ENCODE measurements around the gene TUBGCP2.

The TUBGCP2 gene

GRCh38 chr10:133308421-133309099 lies at the start of gene TUBGCP2, which contains the start of gene ZNF511:
Gene TUBGCP2 (minus strand): TSS chr10:133308872. CDS start chr10:133302941, 5,931 bp downstream.
Gene ZNF511 (plus strand): TSS chr10:133308914. CDS start chr10:133308944, 30 bp downstream.
- DNase-seq: peak; percentile 86

- DNase-seq: peak; percentile 70
Observed at GRCh38 chr10:133357285-133358161, 48.9 kb upstream of the TUBGCP2 start, which contains the start of gene FUOM. Gene FUOM (minus strand): TSS chr10:133358019. CDS start chr10:133358007, 12 bp downstream.

DNA sequence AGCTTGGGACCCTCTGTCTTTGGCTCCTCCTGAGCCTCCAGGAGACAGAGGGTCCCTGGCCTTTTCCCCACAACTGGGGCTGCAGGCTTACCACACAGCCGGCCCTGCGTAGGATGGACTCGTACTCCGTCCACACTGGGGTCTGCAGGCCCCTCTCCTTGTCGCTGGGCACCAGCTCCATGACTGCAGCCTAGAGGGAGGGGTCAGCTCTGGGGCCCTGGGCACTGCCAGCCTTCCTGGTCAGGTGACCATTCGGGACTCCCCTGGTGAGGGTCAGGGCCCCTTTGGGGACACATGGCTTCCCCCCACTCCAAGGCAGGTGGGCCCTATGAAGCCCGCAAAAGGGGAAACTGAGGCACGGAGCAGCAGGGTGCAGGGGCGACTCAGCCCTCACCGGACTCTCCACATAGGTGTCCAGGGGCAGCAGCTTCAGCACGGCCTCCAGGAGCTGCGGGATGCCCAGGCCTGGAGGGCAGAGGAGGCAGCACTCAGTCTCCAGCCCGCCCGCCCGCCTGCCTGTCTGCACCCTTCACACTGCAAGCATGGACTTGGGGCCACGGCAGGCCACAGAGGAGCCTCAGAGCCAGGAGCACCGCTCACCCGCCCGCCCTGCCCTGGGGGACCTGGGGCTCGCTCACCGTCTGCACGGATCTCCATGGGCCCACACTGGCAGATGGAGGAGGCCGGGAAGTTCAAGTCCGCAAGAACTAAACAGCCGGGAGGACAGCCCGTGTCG lies 48.0 kb upstream of the TUBGCP2 start:
- DNase-seq: no peak

GRCh38 chr10:133355991-133356390 lies 47.3 kb upstream of the TUBGCP2 start:
- DNase-seq: no peak

GRCh38 chr10:133355266-133355665 lies 46.6 kb upstream of the TUBGCP2 start:
- DNase-seq: no peak

GRCh38 chr10:133354672-133355240 lies 46.1 kb upstream of the TUBGCP2 start:
- no peak for DNase-seq

DNA sequence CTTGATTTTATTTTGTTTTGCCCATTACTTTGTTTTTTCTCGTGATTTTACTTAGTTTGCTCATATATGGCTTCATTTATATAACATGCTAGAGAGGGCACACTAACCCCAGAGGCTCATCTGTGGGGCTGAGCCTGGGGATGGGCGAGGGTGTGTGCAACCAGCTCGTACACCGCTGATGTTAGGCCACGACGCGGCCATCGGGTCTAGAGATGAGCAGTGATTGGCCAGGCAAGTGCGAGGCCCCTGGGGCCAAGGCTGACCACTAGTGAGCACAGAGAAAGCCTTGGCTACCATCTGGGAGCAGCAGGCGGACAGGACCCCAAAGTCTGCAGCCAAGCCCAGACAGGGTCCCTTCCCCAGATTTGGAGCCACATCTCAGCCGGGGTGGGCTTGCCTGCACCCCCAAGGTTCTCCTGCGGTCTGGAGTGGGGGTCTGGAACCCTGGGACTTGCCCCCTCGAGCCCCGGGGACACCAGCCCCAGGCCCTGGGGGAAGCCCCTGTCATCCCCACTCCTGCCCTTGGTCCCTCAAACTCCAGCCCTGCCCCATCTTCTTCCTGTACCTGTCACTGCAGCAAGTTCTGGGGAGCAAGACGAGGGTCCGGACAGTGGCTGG lies 45.4 kb upstream of the TUBGCP2 start:
- no peak for DNase-seq

- DNase-seq: no peak
Observed at GRCh38 chr10:133353202-133353959, 44.7 kb upstream of the TUBGCP2 start.

DNA sequence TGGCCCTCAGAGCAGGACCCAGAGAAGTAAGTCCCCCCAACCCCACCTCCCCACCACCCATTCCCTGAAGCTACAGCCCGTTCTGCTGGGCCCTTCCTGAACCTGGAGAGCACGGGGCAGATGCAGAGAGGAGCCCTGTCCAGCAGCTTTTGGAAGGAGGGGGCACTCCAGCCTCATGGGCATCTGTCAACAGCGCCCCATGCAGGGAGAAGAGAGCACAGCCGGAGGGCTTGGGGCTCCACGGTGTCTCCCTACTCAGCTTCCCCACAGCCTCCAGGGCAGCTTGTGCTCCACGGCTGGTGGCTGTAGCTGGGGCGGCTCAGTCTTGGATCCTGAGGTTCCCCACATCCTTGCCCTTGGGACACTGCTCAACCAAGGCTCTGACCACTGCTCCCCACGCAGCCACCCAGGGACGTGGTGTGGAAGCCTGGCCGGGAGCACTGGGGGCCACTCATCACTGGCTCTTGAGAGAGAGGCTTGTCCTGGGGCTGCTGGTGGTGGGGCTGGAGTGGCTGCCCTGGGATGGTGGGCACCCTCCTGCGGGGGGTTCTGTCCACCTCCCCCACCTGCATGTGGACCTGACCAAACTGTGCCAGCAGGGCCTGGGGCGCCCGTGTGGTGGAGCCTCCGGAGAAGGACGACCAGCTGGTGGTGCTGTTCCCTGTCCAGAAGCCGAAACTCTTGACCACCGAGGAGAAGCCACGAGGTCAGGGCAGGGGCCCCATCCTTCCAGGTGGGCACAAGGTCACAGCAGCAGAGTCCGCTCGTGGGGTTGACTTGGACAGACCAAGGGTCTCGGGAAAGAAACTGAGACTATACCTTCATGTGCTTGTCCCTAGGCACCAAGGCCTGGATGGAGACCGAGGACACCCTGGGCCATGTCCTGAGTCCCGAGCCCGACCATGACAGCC lies 43.0 kb upstream of the TUBGCP2 start:
- no peak for DNase-seq

GRCh38 chr10:133350950-133351329 lies 42.3 kb upstream of the TUBGCP2 start:
- DNase-seq: no peak

DNA sequence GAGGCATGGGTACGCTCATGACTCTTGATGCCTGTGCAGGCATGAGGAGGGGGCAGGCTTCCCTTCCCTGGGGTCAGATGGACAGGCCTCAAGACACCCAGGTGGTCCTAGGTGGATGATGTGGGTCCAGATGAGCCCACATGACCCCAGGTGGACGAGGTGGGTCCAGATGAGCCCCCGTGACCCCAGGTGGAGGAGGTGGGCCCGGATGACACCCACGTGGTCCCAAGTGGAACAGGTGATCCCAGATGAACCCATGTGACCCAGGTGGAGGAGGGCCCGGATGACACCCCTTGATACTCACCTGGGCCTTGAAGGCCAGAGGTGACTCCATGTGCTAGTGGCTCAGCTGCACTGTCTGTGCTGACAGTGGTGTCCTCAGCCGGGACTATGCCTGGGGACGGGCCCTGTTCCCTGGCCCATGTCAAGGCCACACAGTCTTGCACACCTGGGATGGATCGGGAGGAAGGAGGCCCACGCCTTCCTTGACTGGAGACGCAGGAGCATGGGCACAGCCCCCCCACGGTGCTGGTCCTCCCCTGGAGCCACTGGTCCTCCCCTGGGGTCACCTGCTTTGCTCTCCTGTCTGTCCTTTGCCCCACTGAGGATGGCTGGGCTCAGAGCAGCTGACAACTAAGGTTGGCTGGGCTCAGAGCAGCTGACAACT lies 41.7 kb upstream of the TUBGCP2 start:
- no peak for DNase-seq

GRCh38 chr10:133349577-133350011 lies 40.9 kb upstream of the TUBGCP2 start:
- DNase-seq: no peak

GRCh38 chr10:133349160-133349568 lies 40.5 kb upstream of the TUBGCP2 start:
- no peak for DNase-seq

- DNase-seq: no peak
Observed at GRCh38 chr10:133347710-133348517, 39.2 kb upstream of the TUBGCP2 start.

- DNase-seq: no peak
Observed at GRCh38 chr10:133346413-133346812, 37.7 kb upstream of the TUBGCP2 start.

DNA sequence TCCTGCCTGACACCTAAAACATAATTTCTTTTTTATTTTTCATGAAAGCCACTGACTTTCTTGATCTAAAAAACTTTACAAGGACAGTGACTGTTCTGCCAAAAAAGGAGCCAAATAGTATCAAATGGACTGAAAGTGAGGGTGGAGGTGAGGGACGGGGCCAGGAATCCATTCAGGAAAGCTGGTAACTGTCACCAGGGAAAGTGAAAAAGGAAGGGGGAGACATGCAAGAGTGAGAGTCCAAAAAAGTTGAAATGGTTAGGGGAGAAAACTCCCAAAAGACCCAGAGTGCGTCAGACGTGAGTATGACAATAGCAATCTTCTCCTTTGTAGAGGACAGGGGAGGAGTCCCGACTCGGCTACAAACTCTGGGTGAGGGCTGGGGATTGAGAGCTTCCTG lies 35.6 kb upstream of the TUBGCP2 start:
- DNase-seq: no peak

DNA sequence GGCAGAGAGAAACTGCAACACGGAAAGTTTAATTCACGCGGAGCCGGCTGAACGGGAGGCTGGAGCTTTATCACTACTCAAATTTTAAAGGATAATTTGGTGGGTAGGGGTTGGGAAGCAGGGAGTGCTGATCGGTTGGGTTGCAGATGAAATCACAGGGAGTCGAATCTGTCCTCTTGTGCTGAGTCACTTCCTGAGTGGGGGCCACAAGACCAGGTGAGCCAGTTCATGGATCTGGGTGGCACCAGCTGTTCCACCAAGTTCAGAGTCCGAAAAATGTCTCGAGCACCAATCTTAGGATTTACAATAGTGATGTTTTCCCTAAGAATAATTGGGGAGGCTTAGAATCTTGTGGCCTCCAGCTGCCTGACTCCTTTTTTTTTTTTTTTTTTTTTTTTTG lies 34.9 kb upstream of the TUBGCP2 start:
- no peak for DNase-seq

DNA sequence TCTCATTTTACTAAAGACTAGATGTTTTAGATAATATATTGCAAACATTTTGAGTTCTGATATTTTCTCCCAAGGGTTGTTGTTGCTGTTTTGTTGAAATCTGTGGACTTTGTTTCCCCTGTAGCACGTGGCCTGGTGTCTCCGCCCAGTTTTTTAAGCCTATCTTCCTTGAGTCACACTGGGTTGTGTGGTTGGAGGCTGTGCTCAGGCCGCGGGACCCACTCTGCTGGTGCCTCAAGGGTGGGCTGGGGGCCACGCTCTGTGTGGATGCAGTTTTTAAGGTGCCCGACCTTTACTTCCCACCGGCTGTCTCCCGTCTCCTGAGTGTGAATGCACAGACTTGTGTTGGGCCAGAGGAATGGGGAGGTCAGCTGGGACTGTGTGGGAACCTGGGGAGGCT lies 34.3 kb upstream of the TUBGCP2 start:
- no peak for DNase-seq

- no peak for DNase-seq
Observed at GRCh38 chr10:133341983-133342382, 33.3 kb upstream of the TUBGCP2 start.

All from CD4-positive, alpha-beta T cell treated with Interleukin-6 for 4 hours (primary cell).